ENCODE results near the gene SCG3. TPM values are rescaled to one million over a fixed set of nuclear protein-coding genes. Genes with fewer than 3 reads are reported as not detected.

The SCG3 gene
- polyA plus RNA-seq, 10 donors: 0.13 to 0.74 (median 0.26) TPM

DNA sequence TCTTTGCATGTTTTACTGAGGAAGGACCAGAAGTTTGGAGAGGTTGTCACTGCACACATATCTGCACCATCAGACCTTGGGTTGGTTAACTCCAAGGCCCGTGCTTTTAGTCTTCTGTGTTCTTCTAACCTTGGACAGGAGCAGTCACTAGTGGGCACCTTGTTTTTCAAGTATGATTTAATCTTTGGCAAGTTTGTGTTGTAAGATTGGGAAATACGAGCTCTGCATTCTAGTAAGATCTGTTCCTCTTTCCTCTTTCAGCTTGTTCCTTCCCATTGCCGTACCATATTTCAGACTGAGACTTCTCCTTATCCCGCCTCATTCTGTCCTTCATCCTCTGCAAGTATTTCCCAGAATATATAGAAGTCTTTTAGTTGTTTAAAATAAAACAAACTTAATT lies 75.2 kb downstream of the SCG3 start:
- DNase-seq: no peak

GRCh38 chr15:51757450-51757849 lies 76.1 kb downstream of the SCG3 start:
- no peak for DNase-seq

DNA sequence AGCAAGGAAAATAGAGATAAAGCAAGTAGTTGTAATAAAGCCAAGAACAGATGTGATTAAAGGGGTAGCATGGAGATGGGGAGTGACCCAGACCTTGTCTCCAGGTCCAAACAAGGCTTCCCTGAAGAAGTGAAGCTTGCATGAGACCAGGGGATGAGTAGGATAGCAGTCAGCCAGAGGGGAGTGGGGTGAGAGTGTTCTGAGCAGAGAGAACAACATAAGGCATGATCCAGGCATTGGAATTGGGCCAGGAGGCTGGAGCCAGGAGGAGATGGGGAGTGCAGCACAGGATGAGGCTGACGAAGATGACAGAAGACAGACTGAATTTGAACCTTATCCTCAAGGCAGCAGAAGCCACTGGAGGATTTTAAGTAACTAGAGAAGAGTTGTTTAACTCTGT lies 77.3 kb downstream of the SCG3 start:
- DNase-seq: peak; percentile 75 to 87 (median 83)

DNA sequence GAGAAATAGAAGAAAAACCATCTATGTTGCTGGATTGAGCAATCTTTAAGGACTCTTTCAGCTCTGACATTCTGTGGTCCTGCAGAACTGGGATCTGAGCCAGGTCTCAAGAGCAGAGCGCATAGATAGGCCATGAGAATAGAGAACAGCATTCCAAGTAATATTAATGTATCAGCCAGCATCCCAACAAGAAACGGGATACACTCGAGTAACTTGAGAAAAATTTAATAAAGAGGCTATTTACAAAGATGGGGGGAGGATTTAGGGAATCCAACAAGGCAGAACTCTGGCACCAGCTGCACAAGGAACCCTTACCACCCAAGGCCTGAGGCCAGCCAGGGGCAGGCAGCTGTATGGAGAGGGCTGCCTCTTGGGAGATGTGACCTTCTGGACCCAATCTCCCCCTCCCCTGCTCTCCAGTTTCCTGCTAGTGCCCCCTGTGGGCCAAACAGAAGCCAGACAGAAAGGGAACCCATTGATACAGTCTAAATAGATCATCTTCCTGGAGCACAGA lies 78.3 kb downstream of the SCG3 start:
- DNase-seq: peak in 2 of 3 donors; percentile 87 to 93

DNA sequence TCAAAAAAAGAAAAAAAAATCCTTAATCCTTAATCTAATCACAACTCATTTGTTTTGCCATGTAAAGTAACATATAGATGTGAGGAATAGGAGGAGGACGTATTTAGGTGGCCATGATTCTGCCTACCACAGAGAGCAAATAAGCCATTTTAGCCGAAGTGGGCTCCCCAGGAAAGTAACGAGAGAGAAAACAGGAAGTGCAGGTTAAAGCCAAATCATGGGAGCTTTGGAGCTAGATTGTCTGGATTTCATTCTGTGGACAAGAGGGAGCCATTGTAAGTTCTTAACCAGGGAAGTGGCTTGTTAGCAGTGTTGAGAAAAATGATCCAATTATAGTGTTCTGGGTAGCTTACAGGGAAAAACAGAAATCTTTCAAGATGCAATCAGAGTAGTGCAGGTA lies 79.5 kb downstream of the SCG3 start:
- no peak for DNase-seq

DNA sequence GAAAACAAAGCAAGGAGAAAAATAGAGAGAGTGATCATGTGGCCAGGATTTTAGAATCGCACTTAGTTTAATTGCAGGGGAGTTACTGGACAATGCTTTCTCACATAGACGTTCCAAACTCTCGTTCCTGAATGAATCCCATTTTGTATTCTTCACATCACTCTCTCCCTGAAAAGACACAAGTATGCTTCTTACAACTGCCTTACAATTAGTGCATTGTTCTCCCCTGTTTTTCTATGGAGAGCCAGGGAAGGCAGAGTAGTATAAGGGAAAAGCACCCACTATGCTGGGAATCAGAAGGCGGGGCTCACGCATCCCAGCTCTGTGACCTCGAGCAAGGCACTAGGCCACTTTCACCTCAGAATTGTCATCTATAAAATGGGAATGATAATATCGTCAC lies 84.4 kb downstream of the SCG3 start:
- DNase-seq: no peak

DNA sequence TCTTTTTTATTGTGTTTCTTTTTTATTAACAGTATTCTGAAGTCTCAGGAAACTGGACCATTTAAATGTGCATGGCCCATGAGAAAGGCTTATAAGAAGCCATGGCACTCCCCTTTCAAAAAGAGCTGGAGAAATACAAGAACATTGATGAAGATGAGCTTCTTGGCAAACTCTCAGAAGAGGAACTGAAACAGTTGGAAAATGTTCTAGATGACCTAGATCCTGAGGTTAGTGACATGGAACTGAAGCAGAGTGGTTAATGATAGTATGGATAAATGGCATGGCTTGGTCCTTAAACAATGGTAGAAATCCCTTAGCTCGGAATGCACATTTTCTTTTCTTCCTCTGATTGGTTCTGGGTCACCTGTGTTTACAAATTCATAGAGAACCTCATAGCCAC lies 85.0 kb downstream of the SCG3 start:
- DNase-seq: no peak

GRCh38 chr15:51768018-51768417 lies 86.7 kb downstream of the SCG3 start:
- DNase-seq: no peak

Other genes with a start within 250 kb of the SCG3 start
- gene DMXL2, start 58.7 kb upstream of the SCG3 start, polyA plus RNA-seq (ENCODE audit: insufficient read length in 10 of 10): 10 to 100 TPM; 12.3 to 40.0 (median 20.1) TPM
- gene LYSMD2, start 56.2 kb downstream of the SCG3 start, polyA plus RNA-seq (ENCODE audit: insufficient read length in 10 of 10): 10 to 100 TPM in 1 of 10 donors, 1 to 10 TPM in 9; 5.9 to 12.3 (median 8.5) TPM
- gene TMOD2, start 70.1 kb downstream of the SCG3 start, polyA plus RNA-seq (ENCODE audit: insufficient read length in 10 of 10): 10 to 100 TPM in 1 of 10 donors, 1 to 10 TPM in 9; 5.8 to 11.0 (median 7.8) TPM
- 10 to 100 TPM; 14.2 to 30.0 (median 19.2) TPM for gene TMOD3, start 148.2 kb downstream of the SCG3 start, polyA plus RNA-seq (ENCODE audit: insufficient read length in 10 of 10)

Data from muscle of back (tissue), 11 donors.